NCI-H345 treated with DMSO at 0.1 percent for 48 hours (cell line): Measurements from ENCODE around the gene ZNF681.
A peak's percentile ranks its signal among the peaks of the same experiment; 100 is the strongest.
"Not testable (repeated sequence)": the region's sequence is repeated elsewhere in the genome, so short reads cannot be mapped to it uniquely, and the experiment has no call there.

Experiments
- DNase-seq: peaks from one replicate; lab custom pipeline; 2025; ENCODE audit not compliant: unreplicated experiment; lab: John Stamatoyannopoulos, UW

Gene ZNF681

DNA sequence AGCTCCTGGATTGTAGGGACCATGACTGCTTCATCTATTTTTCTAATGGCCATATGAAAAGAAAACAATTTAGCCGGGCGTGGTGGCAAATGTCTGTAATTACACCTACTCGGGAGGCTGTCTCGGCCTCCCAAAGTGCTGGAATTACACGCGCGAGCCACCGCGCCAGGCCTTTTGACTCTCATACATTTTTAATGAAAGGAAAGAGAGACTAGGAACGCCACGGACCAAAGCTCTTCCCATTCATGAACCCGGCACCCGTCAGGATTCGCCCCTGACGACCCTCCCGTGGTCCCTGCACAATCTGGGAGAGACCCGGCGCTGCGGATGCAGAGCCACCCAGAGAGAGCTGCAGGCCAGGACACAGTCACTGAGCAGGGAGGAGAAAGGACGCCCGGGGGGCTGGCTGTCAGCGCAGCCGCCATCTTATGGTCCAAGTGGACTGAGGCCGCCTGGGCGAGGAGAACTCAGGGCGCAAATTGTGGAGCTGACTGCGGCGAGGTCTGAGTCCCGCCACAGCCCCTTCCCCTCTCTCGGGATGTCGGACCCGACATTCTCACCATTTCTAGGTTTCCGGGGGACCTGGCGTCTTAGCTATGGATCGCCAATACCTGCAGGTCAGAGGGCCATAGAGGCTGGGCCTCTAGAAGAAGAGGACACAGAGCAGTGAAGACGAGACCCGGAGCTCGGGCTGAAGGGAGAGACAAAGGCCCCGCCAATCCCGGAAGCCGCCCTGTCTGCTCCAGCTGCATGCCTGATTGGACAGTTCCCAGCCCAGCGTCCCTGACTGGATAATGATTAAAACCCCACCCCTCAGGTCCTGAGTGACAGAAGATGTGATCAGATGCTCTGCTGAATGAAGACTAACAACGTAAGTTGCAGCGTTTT, at the start of gene ZNF681:
ZNF681 (minus strand) TSS at position 705 of the 888 bp plus-strand sequence; CDS start at position 563, 142 bp downstream.
- DNase-seq = peak; percentile 82

GRCh38 chr19:23804676-23805075, 46.0 kb upstream of the ZNF681 start:
- no peak for DNase-seq

DNA sequence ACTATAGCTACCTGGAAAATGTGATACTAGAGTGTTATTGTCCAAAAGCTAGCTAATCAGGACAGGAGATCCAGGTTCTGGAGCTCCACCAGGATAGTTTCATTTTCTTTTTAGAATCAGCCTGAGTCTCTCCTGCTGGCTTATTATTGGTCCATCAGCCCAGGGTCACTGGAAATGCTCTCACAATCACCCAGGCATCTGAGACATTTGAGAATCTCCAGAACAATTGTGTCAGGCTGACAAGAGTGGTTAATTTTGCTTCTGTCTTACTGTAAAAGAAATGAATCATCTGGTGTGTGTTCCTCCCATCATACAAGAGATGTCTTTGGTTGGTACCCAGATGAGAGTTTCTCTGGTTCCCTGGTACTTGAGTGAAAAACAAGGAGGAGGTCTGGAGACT, 43.6 kb upstream of the ZNF681 start:
- DNase-seq = no peak

DNA sequence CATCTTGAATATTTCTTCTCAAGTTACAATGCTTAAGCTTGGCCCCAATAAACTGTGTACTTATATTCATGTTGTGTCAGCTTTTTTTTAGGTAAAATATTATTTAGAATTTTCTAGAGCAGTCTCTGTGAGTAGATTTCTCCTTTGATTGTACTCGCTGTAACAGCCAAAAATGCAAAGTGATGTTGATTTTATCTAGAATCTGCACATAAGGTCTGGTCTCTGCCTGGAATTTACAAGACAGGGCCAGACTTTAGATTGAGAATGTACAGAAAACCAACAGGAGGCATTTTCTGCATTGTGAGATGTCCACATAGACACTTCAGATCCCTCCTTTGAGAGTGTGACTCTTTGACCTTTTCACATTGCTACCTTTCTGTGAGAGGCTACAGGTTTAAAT, 43.1 kb upstream of the ZNF681 start:
- DNase-seq = no peak

- DNase-seq = no peak
Observed at GRCh38 chr19:23800868-23801267, 42.2 kb upstream of the ZNF681 start.

DNA sequence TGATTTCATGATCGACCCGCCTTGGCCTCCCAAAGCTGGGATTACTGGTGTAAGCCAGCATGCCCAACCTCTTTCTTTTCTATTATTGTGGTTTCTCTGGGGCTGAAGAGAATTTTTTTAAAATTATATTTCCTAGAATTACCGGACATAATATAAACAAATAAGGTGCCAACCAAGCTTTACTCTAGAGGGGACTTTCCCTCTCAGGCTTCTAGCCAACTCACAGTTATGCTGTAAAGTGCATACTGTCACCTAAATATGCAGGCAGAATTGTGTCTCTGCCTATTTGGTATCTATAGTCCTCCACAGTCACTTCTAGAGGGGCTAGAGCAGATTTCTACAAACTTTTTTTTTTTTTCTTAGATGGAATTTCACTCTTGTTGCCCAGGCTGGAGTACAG, 41.6 kb upstream of the ZNF681 start:
- DNase-seq = no peak

DNA sequence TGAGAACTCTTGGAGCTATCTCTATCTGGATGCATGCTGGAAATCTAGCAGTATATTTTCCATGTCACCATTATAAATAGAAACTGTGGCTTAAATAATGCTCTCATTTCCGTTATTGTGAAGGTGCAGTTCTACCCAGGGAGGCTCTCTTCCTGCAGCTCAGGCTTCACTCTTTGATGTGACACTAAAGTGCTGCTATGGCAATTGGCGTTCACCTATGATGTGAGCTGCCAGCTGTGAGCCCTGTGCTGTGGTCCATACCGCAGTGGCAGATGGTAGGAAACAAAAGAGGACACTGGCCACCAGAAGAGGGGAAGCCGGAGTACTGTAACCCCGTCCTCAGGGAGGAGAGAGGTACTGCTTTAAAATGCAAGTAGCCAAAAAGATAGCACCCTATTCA, 40.6 kb upstream of the ZNF681 start:
- no peak for DNase-seq

DNA sequence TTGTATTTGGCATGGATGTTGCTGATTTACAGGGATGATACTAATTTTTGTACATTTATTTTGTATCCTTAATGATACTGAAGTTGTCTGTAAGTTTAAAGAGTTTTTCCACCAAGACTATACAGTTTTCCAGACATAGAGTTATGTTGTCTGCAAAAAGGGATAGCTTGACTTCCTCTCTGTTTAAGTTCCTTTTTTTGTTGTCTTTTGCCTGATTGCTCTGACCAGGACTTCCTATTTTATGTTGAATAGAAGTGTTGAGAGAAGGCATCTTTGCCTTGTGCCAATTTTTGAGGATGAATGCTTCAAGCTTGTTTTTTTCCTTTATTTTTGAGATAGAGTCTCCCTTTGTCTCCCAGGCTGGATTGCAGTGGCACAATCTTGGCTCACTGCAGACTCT, 36.8 kb upstream of the ZNF681 start:
- no peak for DNase-seq

DNA sequence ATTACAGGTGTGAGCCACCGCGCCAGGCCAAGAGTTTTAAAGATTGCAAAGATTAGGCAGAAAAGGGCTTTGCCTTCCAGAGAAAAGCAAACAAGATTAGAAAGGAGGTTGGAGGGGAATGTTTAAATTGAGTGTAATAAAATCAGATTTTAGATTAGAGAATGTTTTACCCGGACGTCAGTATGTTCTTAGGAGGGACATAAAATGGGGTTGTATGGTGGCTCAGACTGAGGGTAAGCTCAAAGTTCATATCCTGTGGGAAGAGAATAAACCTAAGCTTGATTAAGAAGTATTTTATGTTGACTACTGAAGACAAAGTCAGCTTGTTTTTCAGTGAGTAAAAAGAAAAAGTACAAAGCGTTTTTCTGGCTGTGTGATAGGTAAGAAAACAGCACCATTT, 34.1 kb upstream of the ZNF681 start:
- no peak for DNase-seq

- no peak for DNase-seq
Observed at GRCh38 chr19:23790641-23791488, 32.2 kb upstream of the ZNF681 start.

DNA sequence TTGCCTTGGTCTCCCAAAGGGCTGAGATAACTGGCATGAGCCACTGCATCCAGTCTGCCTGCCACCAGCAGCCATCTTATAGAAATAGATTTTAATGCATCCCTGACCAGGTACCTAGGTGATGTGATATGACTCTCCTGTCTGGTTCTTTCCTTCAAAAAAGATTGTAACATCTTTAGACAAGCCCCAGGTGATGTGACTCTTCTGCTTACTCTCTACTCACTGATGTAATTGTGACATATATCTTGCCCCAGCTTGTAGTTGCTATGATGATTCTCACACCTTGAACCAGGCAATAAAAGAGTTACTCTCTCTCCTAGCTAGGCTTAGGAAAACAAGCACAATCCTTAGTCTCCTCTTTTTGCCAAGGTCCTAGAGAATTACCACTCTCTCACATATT, 30.6 kb upstream of the ZNF681 start:
- no peak for DNase-seq

DNA sequence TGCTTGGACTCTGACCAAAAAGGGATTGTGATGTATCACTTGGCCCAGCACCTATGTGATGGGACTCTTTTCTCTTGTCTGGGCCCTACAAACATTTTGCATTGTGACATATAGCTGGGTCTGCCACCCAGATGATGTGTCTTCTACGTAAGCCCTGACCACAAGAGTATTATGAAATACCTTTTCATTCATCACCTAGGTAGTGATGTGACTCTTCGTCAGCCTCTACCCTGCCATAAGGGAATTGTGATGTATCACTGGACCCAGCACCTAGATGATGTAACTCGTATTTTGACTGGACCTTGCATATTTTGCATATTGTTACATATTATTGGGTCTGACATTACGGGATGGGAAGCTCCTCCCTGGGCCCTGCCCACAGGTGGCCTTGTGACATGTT, 29.7 kb upstream of the ZNF681 start:
- DNase-seq = no peak

GRCh38 chr19:23787106-23787505, 28.4 kb upstream of the ZNF681 start:
- DNase-seq = no peak

GRCh38 chr19:23785982-23786381, 27.3 kb upstream of the ZNF681 start:
- no peak for DNase-seq

- no peak for DNase-seq
Observed at GRCh38 chr19:23784274-23784673, 25.6 kb upstream of the ZNF681 start.

DNA sequence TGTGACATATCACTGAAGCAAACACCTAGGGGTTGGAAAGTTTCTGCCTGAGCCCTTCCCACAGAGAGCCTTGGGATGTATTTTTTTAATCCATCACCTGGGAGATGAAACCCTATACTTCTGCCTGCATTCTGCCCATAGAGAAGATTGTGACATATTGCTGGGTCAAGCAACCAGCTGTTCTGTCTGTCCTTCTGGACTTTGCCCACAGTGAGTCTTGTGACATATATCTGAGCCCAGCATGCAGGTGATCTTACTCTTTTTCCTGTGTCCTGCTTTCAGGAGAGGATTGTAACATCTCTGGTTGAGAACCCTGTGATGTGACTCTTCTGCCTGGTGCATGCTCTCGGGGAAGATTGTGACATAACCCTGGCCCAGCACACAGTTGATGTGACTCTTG, 24.9 kb upstream of the ZNF681 start:
- no peak for DNase-seq

DNA sequence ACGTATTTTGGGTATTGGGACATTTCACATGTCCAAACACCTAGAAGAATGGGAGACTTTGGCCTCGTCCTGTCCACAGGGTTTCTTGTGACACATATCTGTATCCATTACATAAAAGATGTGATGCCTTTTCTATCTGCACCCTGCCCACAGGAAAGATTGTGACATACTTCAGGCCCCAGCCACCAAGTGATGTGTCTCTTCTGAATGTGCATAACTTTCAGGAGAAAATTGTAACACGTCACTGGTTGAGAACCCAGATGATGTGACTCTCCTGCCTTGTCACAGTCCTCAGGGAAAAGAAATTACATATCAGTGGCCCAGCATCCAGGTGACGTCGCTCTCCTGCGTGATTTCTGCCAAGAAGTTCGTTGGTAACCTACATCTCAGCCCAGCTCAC, 21.0 kb upstream of the ZNF681 start:
- no peak for DNase-seq

DNA sequence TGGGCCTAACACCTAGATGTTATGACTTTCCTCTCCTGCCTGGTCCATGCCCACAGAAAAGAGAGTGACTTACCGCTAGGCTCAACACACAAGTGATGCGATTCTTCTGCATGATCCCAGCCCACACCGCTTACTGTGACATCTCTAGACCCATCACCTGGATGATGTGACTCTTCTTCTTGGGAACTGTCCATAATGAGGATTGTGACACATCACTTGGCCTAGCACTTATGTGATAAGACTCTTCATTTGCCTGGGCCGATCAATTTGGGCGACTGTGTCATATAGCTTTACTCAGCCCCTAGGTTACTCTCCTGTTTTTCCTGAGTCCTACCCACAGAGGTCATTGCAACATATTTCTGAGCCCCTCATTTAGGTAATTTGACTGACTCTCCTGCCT, 19.9 kb upstream of the ZNF681 start:
- no peak for DNase-seq

DNA sequence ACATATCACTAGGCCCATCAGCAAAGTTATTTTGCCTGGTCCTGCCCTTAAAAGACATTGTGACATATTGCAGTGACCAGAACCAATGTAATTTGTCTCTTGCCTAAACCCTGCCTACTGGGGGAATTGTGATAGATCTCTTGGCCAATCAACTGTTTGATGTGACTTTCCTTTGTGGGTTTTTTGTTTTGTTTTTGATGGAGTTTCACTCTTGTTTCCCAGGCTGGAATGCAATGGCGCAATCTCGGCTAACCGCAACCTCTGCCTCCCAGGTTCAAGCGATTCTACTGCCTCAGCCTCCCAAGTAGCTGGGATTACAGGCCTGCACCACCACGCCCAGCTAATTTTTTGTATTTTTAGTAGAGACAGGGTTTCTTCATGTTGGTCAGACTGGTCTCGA, 19.3 kb upstream of the ZNF681 start:
- DNase-seq = not testable (repeated sequence)

DNA sequence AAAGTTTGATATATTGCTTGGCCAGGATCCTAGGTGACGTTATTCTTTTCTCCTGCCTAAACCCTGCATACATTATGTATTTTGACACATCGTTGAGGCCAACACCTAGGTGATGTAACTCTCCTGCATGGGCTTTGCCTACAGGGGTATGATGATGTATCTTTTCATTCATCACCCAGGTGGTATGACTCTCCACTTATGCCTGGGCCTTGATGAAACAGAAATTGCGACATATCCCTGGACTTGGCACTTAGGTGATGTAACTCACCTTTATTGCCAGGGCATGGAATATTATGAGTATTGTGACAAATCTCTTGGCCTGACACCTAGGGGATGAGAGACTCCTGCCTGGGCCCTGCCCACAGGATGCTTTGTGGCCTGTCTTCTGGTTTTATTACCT, 18.5 kb upstream of the ZNF681 start:
- DNase-seq = no peak

GRCh38 chr19:23776507-23777205, 18.0 kb upstream of the ZNF681 start:
- DNase-seq = no peak
